ENCODE results near the gene GPC1. TPM values are rescaled to one million over a fixed set of nuclear protein-coding genes. Genes with fewer than 3 reads are reported as not detected.

GPC1 gene
- total RNA-seq, 2 donors from 2014 or later = 37.8 to 69.7 TPM

DNA sequence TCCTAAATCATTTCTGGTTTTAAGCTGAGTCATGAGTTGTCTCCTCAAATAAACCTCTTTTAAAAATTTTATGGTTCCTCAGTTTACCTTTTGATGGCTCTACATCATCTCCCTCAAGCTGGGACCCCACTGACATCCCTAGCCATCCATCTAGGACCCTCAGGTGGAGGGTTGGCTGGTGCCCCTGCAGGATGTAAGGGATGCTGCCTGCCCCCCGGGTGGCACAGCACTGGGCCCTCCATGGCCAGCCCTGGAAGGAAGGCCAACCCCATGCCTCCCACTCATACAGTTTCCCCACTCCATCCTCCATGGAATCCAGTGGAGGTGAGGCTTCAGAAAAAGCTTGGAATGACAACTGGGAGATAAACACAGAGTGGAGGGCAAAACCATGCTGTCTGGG lies 17.2 kb upstream of the GPC1 start:
- no peak overlapping the region for H3K27ac Mint-ChIP-seq

DNA sequence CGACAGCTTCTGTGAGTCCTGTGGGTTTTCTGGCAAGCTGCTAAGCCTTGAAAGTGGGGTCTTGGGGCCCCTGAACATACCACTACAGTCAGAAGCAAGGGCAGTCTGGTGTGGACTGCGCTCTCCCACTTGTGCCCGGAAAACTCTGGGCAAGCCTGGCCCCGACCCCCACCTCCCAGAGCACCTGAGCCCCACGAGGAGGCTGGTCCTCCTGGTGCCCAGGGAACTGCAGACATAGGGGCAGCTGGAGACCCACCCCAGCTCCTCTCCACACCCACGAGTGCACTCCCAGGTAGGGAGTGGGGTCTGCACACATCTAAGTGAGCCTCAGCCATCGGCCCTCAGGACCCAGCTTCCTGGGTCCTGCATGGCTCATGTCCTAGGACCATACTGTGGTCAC lies 16.2 kb upstream of the GPC1 start:
- no peaks in the 10 kb centered on the region for H3K36me3 Mint-ChIP-seq (ENCODE audit: low read depth)
- no peaks in the 10 kb centered on the region for H3K27me3 Mint-ChIP-seq (ENCODE audit: insufficient read depth)
- peaks cover 54% of the 10 kb centered on the region for H3K9me3 Mint-ChIP-seq
- H3K27ac ChIP-seq (ENCODE audit: low read depth, low read length) = no peak overlapping the region
- H3K9me3 ChIP-seq (ENCODE audit: control insufficient read depth, low read length) = peaks cover 28% of the 10 kb centered on the region
- TF ChIP-seq, protein P1, sequence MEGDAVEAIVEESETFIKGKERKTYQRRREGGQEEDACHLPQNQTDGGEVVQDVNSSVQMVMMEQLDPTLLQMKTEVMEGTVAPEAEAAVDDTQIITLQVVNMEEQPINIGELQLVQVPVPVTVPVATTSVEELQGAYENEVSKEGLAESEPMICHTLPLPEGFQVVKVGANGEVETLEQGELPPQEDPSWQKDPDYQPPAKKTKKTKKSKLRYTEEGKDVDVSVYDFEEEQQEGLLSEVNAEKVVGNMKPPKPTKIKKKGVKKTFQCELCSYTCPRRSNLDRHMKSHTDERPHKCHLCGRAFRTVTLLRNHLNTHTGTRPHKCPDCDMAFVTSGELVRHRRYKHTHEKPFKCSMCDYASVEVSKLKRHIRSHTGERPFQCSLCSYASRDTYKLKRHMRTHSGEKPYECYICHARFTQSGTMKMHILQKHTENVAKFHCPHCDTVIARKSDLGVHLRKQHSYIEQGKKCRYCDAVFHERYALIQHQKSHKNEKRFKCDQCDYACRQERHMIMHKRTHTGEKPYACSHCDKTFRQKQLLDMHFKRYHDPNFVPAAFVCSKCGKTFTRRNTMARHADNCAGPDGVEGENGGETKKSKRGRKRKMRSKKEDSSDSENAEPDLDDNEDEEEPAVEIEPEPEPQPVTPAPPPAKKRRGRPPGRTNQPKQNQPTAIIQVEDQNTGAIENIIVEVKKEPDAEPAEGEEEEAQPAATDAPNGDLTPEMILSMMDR (conservative IDR thresholded peaks at IDR 0.05) = no peak
- 89 to 90% methylated on average over 3 to 7 of the region's 7 CpGs for WGBS, 2 experiments (ENCODE audit: insufficient coverage in 1 of 2, insufficient read length in 1 of 2)
- no peak overlapping the region for H3K9ac ChIP-seq (ENCODE audit: extremely low read depth, low read length, poor library complexity, severe bottlenecking)
- H3K4me1 ChIP-seq (ENCODE audit: control insufficient read depth, insufficient read depth, low read length) = no peaks in the 10 kb centered on the region
- no peak overlapping the region for H3K4me3 ChIP-seq (ENCODE audit: low read length)
- no peaks in the 10 kb centered on the region for H3K27me3 ChIP-seq (ENCODE audit: control insufficient read depth, insufficient read depth, low read length, poor library complexity, severe bottlenecking)
- H3K4me3 Mint-ChIP-seq = no peak overlapping the region
- H3K4me1 Mint-ChIP-seq = no peaks in the 10 kb centered on the region
- H3K36me3 ChIP-seq (ENCODE audit: control insufficient read depth, insufficient read depth, low read length) = no peaks in the 10 kb centered on the region
- DNase-seq = peak; percentile 20
- no peak overlapping the region for H3K27ac Mint-ChIP-seq

More for the DNA sequence above, 17.2 kb upstream of the GPC1 start:
- Mint-ChIP-seq H3K4me3 (no peak overlapping the region), H3K27me3 (ENCODE audit: insufficient read depth) (no peaks in the 10 kb centered on the region), H3K4me1 (no peaks in the 10 kb centered on the region), H3K36me3 (ENCODE audit: low read depth) (no peaks in the 10 kb centered on the region), H3K9me3 (peaks cover 51% of the 10 kb centered on the region)
- no peak for DNase-seq
- H3K4me1 ChIP-seq (ENCODE audit: control insufficient read depth, insufficient read depth, low read length) = no peaks in the 10 kb centered on the region
- no peak overlapping the region for H3K4me3 ChIP-seq (ENCODE audit: low read length)
- peaks cover 28% of the 10 kb centered on the region for H3K9me3 ChIP-seq (ENCODE audit: control insufficient read depth, low read length)
- TF ChIP-seq, protein P1 (conservative IDR thresholded peaks at IDR 0.05) = no peak
- H3K27me3 ChIP-seq (ENCODE audit: control insufficient read depth, insufficient read depth, low read length, poor library complexity, severe bottlenecking) = no peaks in the 10 kb centered on the region
- no peak overlapping the region for H3K9ac ChIP-seq (ENCODE audit: extremely low read depth, low read length, poor library complexity, severe bottlenecking)
- WGBS, 2 experiments (ENCODE audit: insufficient coverage in 1 of 2, insufficient read length in 1 of 2) = 80% methylated on average over 1 of the region's 1 CpG; no CpG with 5 or more reads in 1 of the 2 experiments
- no peaks in the 10 kb centered on the region for H3K36me3 ChIP-seq (ENCODE audit: control insufficient read depth, insufficient read depth, low read length)
- no peak overlapping the region for H3K27ac ChIP-seq (ENCODE audit: low read depth, low read length)

DNA sequence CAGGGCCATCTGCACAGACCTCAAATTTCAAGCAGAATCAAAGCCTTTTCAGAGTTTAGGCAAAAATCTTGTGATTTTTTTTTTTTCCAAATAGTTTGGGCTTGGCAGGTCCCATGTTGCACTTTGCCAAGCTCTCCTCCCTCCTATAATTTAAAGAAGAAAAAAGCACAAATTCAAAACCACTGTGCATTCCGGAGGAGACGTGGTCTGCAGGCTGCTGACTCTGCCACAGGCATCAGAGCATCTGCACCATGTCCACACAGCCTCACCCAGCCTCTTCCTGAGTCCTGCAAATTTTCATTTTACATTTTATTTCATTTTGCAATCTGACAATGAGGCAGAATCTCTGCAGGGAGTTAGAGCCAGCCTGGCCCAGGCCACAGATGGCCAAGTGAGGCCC lies 15.7 kb upstream of the GPC1 start:
- Histone ChIP-seq H3K4me3 (ENCODE audit: low read length) (no peak overlapping the region), H3K27me3 (ENCODE audit: control insufficient read depth, insufficient read depth, low read length, poor library complexity, severe bottlenecking) (no peaks in the 10 kb centered on the region), H3K9ac (ENCODE audit: extremely low read depth, low read length, poor library complexity, severe bottlenecking) (no peak overlapping the region), H3K4me1 (ENCODE audit: control insufficient read depth, insufficient read depth, low read length) (no peaks in the 10 kb centered on the region), H3K9me3 (ENCODE audit: control insufficient read depth, low read length) (peaks cover 28% of the 10 kb centered on the region), H3K27ac (ENCODE audit: low read depth, low read length) (no peak overlapping the region), H3K36me3 (ENCODE audit: control insufficient read depth, insufficient read depth, low read length) (no peaks in the 10 kb centered on the region)
- H3K27me3 Mint-ChIP-seq (ENCODE audit: insufficient read depth) = peaks cover 2% of the 10 kb centered on the region
- no peaks in the 10 kb centered on the region for H3K4me1 Mint-ChIP-seq
- no peak overlapping the region for H3K27ac Mint-ChIP-seq
- H3K4me3 Mint-ChIP-seq = no peak overlapping the region
- peaks cover 56% of the 10 kb centered on the region for H3K9me3 Mint-ChIP-seq
- TF ChIP-seq, protein P1 (conservative IDR thresholded peaks at IDR 0.05) = no peak
- no peak for DNase-seq
- 86 to 100% methylated on average over 1 to 2 of the region's 2 CpGs for WGBS, 2 experiments (ENCODE audit: insufficient coverage in 1 of 2, insufficient read length in 1 of 2)
- H3K36me3 Mint-ChIP-seq (ENCODE audit: low read depth) = no peaks in the 10 kb centered on the region

Measured in endodermal cell (in vitro differentiated cells).